ENCODE results near the gene ELP5.

Gene ELP5

GRCh38 chr17:7220593-7221277, 31.3 kb upstream of the ELP5 start (continued):
- TF ChIP-seq ZNF843 (tag by site-specific recombination; IDR thresholded peaks at IDR 0.05): no peak
- no peak for TF ChIP-seq ZFP3 (tag by site-specific recombination; IDR thresholded peaks at IDR 0.05; ENCODE audit: low read depth)
- no peak for TF ChIP-seq ZNF548 (tag by site-specific recombination; IDR thresholded peaks at IDR 0.05)
- TF ChIP-seq ZNF394 (tag by site-specific recombination; IDR thresholded peaks at IDR 0.05; ENCODE audit: borderline replicate concordance): no peak
- no peak for TF ChIP-seq HOXC10 (CRISPR knock-in tag; IDR thresholded peaks at IDR 0.05)
- no peak for TF ChIP-seq SCRT2 (tag by site-specific recombination; IDR thresholded peaks at IDR 0.05)
- TF ChIP-seq ZNF37A (tag by site-specific recombination; IDR thresholded peaks at IDR 0.05): no peak
- TF ChIP-seq MZF1 (tag by site-specific recombination; IDR thresholded peaks at IDR 0.05; ENCODE audit: borderline replicate concordance): no peak
- 0 out of 2 replicates have a peak, but pooled peaks have one; percentile 48 for TF ChIP-seq PATZ1 (tag by site-specific recombination; IDR thresholded peaks at IDR 0.05)
- no peak for TF ChIP-seq ZBTB6 (tag by site-specific recombination; IDR thresholded peaks at IDR 0.05)
- no peak for TF ChIP-seq REPIN1 (tag by site-specific recombination; IDR thresholded peaks at IDR 0.05; ENCODE audit: low read depth)
- no peak for TF ChIP-seq ZNF416 (tag by site-specific recombination; IDR thresholded peaks at IDR 0.05)
- TF ChIP-seq ZNF560 (tag by site-specific recombination; IDR thresholded peaks at IDR 0.05; ENCODE audit: borderline replicate concordance): no peak
- TF ChIP-seq ZNF677 (tag by site-specific recombination; IDR thresholded peaks at IDR 0.05): 0 out of 2 replicates have a peak, but pooled peaks have one; percentile 19
- TF ChIP-seq ZNF654 (tag by site-specific recombination; IDR thresholded peaks at IDR 0.05; ENCODE audit: low read depth): peak; percentile 69
- TF ChIP-seq KLF1 (tag by site-specific recombination; IDR thresholded peaks at IDR 0.05): peak; percentile 74
- TF ChIP-seq ZNF223 (tag by site-specific recombination; IDR thresholded peaks at IDR 0.05): no peak
- no peak for TF ChIP-seq ZNF16 (tag by site-specific recombination; IDR thresholded peaks at IDR 0.05; ENCODE audit: low read depth)
- TF ChIP-seq ZNF157 (tag by site-specific recombination; IDR thresholded peaks at IDR 0.05): no peak
- TF ChIP-seq GFI1B (tag by site-specific recombination; IDR thresholded peaks at IDR 0.05): no peak
- no peak for TF ChIP-seq ZFP37 (tag by site-specific recombination; IDR thresholded peaks at IDR 0.05)
- no peak for TF ChIP-seq ZFP69B (tag by site-specific recombination; IDR thresholded peaks at IDR 0.05)
- TF ChIP-seq ZNF626 (tag by site-specific recombination; IDR thresholded peaks at IDR 0.05): no peak
- TF ChIP-seq KLF16 (tag by site-specific recombination; IDR thresholded peaks at IDR 0.05): no peak
- no peak for TF ChIP-seq ZNF621 (tag by site-specific recombination; IDR thresholded peaks at IDR 0.05)
- no peak for TF ChIP-seq ZEB2 (tag by site-specific recombination; IDR thresholded peaks at IDR 0.05)
- TF ChIP-seq ZNF629 (tag by site-specific recombination; IDR thresholded peaks at IDR 0.05): no peak
- TF ChIP-seq ZNF423 (tag by site-specific recombination; IDR thresholded peaks at IDR 0.05): no peak
- no peak for TF ChIP-seq ZNF335 (tag by site-specific recombination; conservative IDR thresholded peaks at IDR 0.05)
- no peak for TF ChIP-seq SALL2 (tag by site-specific recombination; IDR thresholded peaks at IDR 0.05; ENCODE audit: borderline replicate concordance)
- TF ChIP-seq ELK4 (IDR thresholded peaks at IDR 0.05; ENCODE audit: borderline replicate concordance, low read depth, low read length): no peak
- TF ChIP-seq ZNF639 (tag by site-specific recombination; IDR thresholded peaks at IDR 0.05): no peak
- no peak for TF ChIP-seq ZNF776 (tag by site-specific recombination; IDR thresholded peaks at IDR 0.05; ENCODE audit: borderline replicate concordance)
- TF ChIP-seq ZNF404 (tag by site-specific recombination; IDR thresholded peaks at IDR 0.05): no peak
- no peak for TF ChIP-seq KLF10 (tag by site-specific recombination; IDR thresholded peaks at IDR 0.05)
- TF ChIP-seq ZNF514 (tag by site-specific recombination; IDR thresholded peaks at IDR 0.05): no peak
- TF ChIP-seq ZNF184 (tag by site-specific recombination; IDR thresholded peaks at IDR 0.05): no peak
- TF ChIP-seq ZNF248 (tag by site-specific recombination; IDR thresholded peaks at IDR 0.05): no peak
- TF ChIP-seq ZNF391 (tag by site-specific recombination; IDR thresholded peaks at IDR 0.05; ENCODE audit: borderline replicate concordance, low read depth): no peak
